ENCODE results near the gene SPIRE1. TPM values are rescaled to one million over a fixed set of nuclear protein-coding genes. Genes with fewer than 3 reads are reported as not detected.

Gene SPIRE1
- total RNA-seq, 1 experiment from 2014 or later = 16.6 TPM

- Histone ChIP-seq H3K4me2 (ENCODE audit: insufficient read depth, insufficient read length, low read length) (no peak overlapping the region), H3K23ac (ENCODE audit: insufficient read length, low read depth, low read length) (no peak overlapping the region), H3K14ac (ENCODE audit: insufficient read depth, low read length) (no peak overlapping the region), H2AFZ (ENCODE audit: low read length) (no peak overlapping the region), H3K4me1 (ENCODE audit: insufficient read depth, low read length) (no peaks in the 10 kb centered on the region; the same call in 1 of the 2 replicates), H3K9me3 (ENCODE audit: control insufficient read depth, low read depth, low read length) (no peaks in the 10 kb centered on the region), H2BK20ac (ENCODE audit: low read depth, low read length, poor library complexity, severe bottlenecking) (no peak overlapping the region), H2BK12ac (ENCODE audit: insufficient read length, low read depth, low read length) (no peak overlapping the region), H3K27me3 (ENCODE audit: insufficient read depth, low read length) (no peaks in the 10 kb centered on the region), H3K18ac (ENCODE audit: insufficient read length, low read depth, low read length) (no peak overlapping the region), H2BK5ac (ENCODE audit: insufficient read length, low read length) (no peak overlapping the region), H2BK15ac (ENCODE audit: low read depth, low read length) (no peak overlapping the region), H2BK120ac (ENCODE audit: low read depth, low read length, poor library complexity, severe bottlenecking) (no peak overlapping the region), H3K56ac (ENCODE audit: insufficient read length, low read depth, low read length) (no peak overlapping the region), H4K20me1 (ENCODE audit: control insufficient read depth, insufficient read depth, insufficient read length) (no peaks in the 10 kb centered on the region), H3K23me2 (ENCODE audit: insufficient read length, low read depth, low read length, poor library complexity, severe bottlenecking) (no peaks in the 10 kb centered on the region), H3K9ac (ENCODE audit: extremely low read depth, insufficient read length, low read length) (no peak overlapping the region), H3K79me1 (ENCODE audit: insufficient read depth, low read depth, low read length, poor library complexity, severe bottlenecking) (no peaks in the 10 kb centered on the region), H2AK5ac (ENCODE audit: insufficient read length, low read length) (no peak overlapping the region), H3K27ac (ENCODE audit: insufficient read length, low read depth, low read length) (no peak overlapping the region), H3K79me2 (ENCODE audit: insufficient read depth, low read length) (no peaks in the 10 kb centered on the region), H4K5ac (ENCODE audit: insufficient read length, low read depth, low read length) (no peak overlapping the region), H4K8ac (replicated peaks; ENCODE audit: insufficient read length, low read depth, low read length) (no peak overlapping the region), H3T11ph (ENCODE audit: low read length) (no peak overlapping the region), H4K91ac (ENCODE audit: insufficient read length, low read depth, low read length) (no peak overlapping the region), H3K4ac (ENCODE audit: low read depth, low read length) (no peak overlapping the region)
- no peaks in the 10 kb centered on the region; a peak in 1 of 5 replicates for H3K9me3 Mint-ChIP-seq
- no CpG with 5 or more reads among the region's 6 CpGs for WGBS (ENCODE audit: extremely low coverage, insufficient read length, low lambda C conversion rate)
- no peak for TF ChIP-seq CTCF (conservative IDR thresholded peaks at IDR 0.05)
- H3K4me1 Mint-ChIP-seq = peaks cover 22 to 23% of the 10 kb centered on the region in 2 experiments
- H3K27me3 Mint-ChIP-seq (ENCODE audit: low read depth) = peaks cover 4% of the 10 kb centered on the region
- H3K36me3 Mint-ChIP-seq (ENCODE audit: insufficient read depth in 1 of 3, low read depth in 3 of 3) = no peaks in the 10 kb centered on the region
- H3K4me3 Mint-ChIP-seq = no peak overlapping the region; a peak in 1 of 5 replicates
- H3K27ac Mint-ChIP-seq = no peak overlapping the region
- DNase-seq = no peak
Measured at GRCh38 chr18:12397793-12398192, 260.1 kb downstream of the SPIRE1 start.

Measured in H9 (cell line).